GM12874 (cell line): ENCODE measurements around the gene MAP2K4.

Experiments
- TF ChIP-seq, protein P1 (sequence below): IDR thresholded peaks from 2 replicates; pipeline ENCODE4 v1.5.1; 2011; ENCODE audit warnings: low read depth, mild to moderate bottlenecking, control low read depth, low read length, moderate library complexity; ENCODE audit not compliant: insufficient read depth

The MAP2K4 gene

GRCh38 chr17:12094336-12094735, 73.7 kb downstream of the MAP2K4 start:
- TF ChIP-seq, protein P1, sequence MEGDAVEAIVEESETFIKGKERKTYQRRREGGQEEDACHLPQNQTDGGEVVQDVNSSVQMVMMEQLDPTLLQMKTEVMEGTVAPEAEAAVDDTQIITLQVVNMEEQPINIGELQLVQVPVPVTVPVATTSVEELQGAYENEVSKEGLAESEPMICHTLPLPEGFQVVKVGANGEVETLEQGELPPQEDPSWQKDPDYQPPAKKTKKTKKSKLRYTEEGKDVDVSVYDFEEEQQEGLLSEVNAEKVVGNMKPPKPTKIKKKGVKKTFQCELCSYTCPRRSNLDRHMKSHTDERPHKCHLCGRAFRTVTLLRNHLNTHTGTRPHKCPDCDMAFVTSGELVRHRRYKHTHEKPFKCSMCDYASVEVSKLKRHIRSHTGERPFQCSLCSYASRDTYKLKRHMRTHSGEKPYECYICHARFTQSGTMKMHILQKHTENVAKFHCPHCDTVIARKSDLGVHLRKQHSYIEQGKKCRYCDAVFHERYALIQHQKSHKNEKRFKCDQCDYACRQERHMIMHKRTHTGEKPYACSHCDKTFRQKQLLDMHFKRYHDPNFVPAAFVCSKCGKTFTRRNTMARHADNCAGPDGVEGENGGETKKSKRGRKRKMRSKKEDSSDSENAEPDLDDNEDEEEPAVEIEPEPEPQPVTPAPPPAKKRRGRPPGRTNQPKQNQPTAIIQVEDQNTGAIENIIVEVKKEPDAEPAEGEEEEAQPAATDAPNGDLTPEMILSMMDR: no peak

- TF ChIP-seq, protein P1: no peak
These were observed 74.8 kb downstream of the MAP2K4 start for GRCh38 chr17:12095522-12095921.

DNA sequence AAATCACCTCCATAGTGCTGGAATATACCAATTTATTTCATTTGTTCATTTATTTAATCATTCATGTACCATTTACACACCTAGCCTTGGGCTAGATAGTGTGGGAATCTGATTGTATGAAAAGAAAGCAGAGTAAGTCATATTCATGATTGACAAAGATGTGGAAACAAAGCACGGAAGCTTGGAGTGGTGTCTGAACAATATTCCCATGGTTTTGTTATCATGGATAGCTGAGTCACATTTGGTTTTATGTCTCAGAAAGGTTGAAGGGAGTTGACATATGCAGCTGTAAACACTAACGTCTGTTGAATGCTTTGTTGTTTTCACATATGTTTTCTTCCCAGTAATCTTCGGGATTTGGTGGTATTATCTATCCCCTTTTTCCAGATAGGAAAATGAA, 76.6 kb downstream of the MAP2K4 start:
- TF ChIP-seq, protein P1: no peak

GRCh38 chr17:12098568-12098967, 77.9 kb downstream of the MAP2K4 start:
- TF ChIP-seq, protein P1: no peak

- TF ChIP-seq, protein P1: no peak
These were observed 78.7 kb downstream of the MAP2K4 start for GRCh38 chr17:12099412-12099811.

- TF ChIP-seq, protein P1: no peak
These were observed 84.2 kb downstream of the MAP2K4 start for GRCh38 chr17:12104831-12105230.

DNA sequence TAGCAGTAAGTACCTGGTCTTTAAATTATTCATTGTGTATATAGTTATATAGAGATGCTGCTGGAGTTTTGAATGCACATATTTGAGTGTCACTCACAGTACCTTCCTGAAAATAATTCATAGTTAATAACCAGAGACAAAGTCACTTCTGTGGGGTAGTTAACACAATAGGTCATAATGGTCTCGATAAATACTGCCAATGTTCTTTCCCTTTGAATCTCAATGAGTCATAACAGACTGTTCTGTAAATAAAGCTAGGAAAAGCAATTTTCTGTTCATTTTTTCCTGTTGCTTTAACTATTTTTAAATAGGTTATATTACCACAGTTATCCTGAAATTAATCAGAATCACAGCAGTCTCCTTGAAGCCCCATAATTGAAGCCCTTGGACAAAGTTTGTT, 87.2 kb downstream of the MAP2K4 start:
- TF ChIP-seq, protein P1: no peak

- TF ChIP-seq, protein P1: no peak
These were observed 90.2 kb downstream of the MAP2K4 start for GRCh38 chr17:12110906-12111305.
